WTC11 (cell line): ENCODE results near the gene RPL12. TPM values are rescaled to one million over a fixed set of nuclear protein-coding genes. Genes with fewer than 3 reads are reported as not detected.

Experiments
- ATAC-seq: fragments of 200-7000 bp; cut with Tn5 transposase; 2 replicates; pipeline ENCODE4 v1.10.0; 2021; ENCODE audit warnings: mild to moderate bottlenecking, moderate library complexity
- CTCF ChIA-PET: fragments of 300-600 bp; sonication (Branson Sonifier 250); formaldehyde crosslinking; loops from one replicate; lab custom pipeline; 2021; ENCODE audit warnings: antibody characterized with exemption; lab: Charles Lee
- POLR2A ChIA-PET: fragments of 350-600 bp; sonication (Branson Sonifier 250); formaldehyde crosslinking; loops from one replicate; lab custom pipeline; 2021; ENCODE audit warnings: antibody characterized with exemption; lab: Charles Lee
- DNase-seq: peaks from one replicate; pipeline ENCODE4 v3.0.0; 2021; ENCODE audit warnings: low spot score
- H3K27ac Mint-ChIP-seq: 2 replicates; pipeline ENCODE4 v1.8.0; 2021; ENCODE audit warnings: mixed read lengths
- H3K27me3 Mint-ChIP-seq: 2 replicates; pipeline ENCODE4 v1.8.0; 2021; ENCODE audit warnings: low read depth, mild to moderate bottlenecking, moderate library complexity, mixed read lengths
- H3K36me3 Mint-ChIP-seq: 2 replicates; pipeline ENCODE4 v1.8.0; 2021; ENCODE audit warnings: mixed read lengths
- H3K4me1 Mint-ChIP-seq: 2 replicates; pipeline ENCODE4 v1.8.0; 2022; ENCODE audit warnings: mixed read lengths
- H3K4me3 Mint-ChIP-seq: 2 replicates; pipeline ENCODE4 v1.8.0; 2021; ENCODE audit warnings: mild to moderate bottlenecking, moderate library complexity, mixed read lengths
- H3K9me3 Mint-ChIP-seq: 2 replicates; pipeline ENCODE4 v1.8.0; 2021; ENCODE audit warnings: mixed read lengths
- CBFB ChIP-seq: sonication (generic); formaldehyde crosslinking; IDR thresholded peaks from 2 replicates; pipeline ENCODE4 v1.8.1; 2022; ENCODE audit warnings: mild to moderate bottlenecking, low read depth, missing genetic modification reagents
- EMX1 ChIP-seq: fragments of 250-450 bp; sonication (Bioruptor Pico); IDR thresholded peaks from 2 replicates; pipeline ENCODE4 v1.8.0; 2021; ENCODE audit warnings: mild to moderate bottlenecking
- FOXP1 ChIP-seq: sonication (generic); formaldehyde crosslinking; IDR thresholded peaks from 2 replicates; pipeline ENCODE4 v1.8.0; 2022; ENCODE audit warnings: missing genetic modification reagents, mild to moderate bottlenecking, moderate library complexity, borderline replicate concordance
- SMAD3 ChIP-seq: sonication (generic); formaldehyde crosslinking; IDR thresholded peaks from 2 replicates; pipeline ENCODE4 v1.8.0; 2022; ENCODE audit warnings: missing genetic modification reagents, mild to moderate bottlenecking, borderline replicate concordance
- TEAD1 ChIP-seq: sonication (generic); formaldehyde crosslinking; IDR thresholded peaks from 2 replicates; pipeline ENCODE4 v1.8.0; 2022; ENCODE audit warnings: mild to moderate bottlenecking, missing genetic modification reagents
- ZNF232 ChIP-seq: sonication (generic); formaldehyde crosslinking; IDR thresholded peaks from 2 replicates; pipeline ENCODE4 v1.8.0; 2022; ENCODE audit warnings: mild to moderate bottlenecking, missing genetic modification reagents
- ZNF317 ChIP-seq: sonication (generic); formaldehyde crosslinking; IDR thresholded peaks from 2 replicates; pipeline ENCODE4 v1.8.1; 2023; ENCODE audit warnings: low read depth, mild to moderate bottlenecking, moderate library complexity, missing genetic modification reagents, borderline replicate concordance
- total RNA-seq: library from RNA; stranded (reverse); gene quantifications from 3 replicates; pipeline ENCODE4 v1.2.3, GENCODE V29; 2021
- TF ChIP-seq, protein P1 (sequence below): fragments of 250-450 bp; sonication (Bioruptor Pico); conservative IDR thresholded peaks from 2 replicates; pipeline ENCODE4 v1.9.0; 2021; ENCODE audit warnings: mild to moderate bottlenecking
- TF ChIP-seq, protein P2 (sequence below): fragments of 250-450 bp; sonication (Bioruptor Pico); IDR thresholded peaks from 2 replicates; pipeline ENCODE4 v1.9.0; 2021; ENCODE audit warnings: mild to moderate bottlenecking, borderline replicate concordance
- TF ChIP-seq, protein P3 (sequence below): fragments of 200-600 bp; IDR thresholded peaks from 2 replicates; pipeline ENCODE4 v1.8.0; 2022; ENCODE audit warnings: antibody characterized with exemption
- TF ChIP-seq, protein P4 (sequence below): sonication (generic); formaldehyde crosslinking; IDR thresholded peaks from 2 replicates; pipeline ENCODE4 v1.8.0; 2022; ENCODE audit warnings: mild to moderate bottlenecking, missing genetic modification reagents
- TF ChIP-seq, protein P5 (sequence below): fragments of 250-450 bp; sonication (Bioruptor Pico); IDR thresholded peaks from 2 replicates; pipeline ENCODE4 v1.8.0; 2021; ENCODE audit warnings: mild to moderate bottlenecking
- TF ChIP-seq, protein P6 (sequence below): sonication (generic); formaldehyde crosslinking; IDR thresholded peaks from 2 replicates; pipeline ENCODE4 v1.8.1; 2023; ENCODE audit warnings: mild to moderate bottlenecking, missing genetic modification reagents, moderate library complexity

The RPL12 gene
- total RNA-seq, 1 experiment from 2014 or later, result 1,902 TPM

DNA sequence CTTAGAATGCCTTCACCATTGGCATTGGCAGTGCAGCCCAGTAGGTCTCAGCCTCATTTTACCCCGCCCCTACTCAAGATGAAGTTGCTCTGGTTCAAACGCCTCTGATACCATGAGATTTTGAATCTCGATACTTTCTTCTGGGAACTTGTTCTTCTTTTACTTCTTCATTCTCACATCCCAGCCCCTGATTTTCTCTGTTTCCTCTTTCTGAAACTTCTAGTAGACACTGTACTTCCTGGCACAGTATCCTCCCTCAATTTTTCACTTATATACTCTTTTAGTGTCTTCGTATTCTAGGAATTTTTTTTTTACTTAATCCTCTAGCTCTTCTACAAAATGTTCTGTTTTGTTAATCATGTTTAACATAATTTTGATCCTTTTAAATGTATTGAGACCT lies 40.1 kb downstream of the RPL12 start:
- Mint-ChIP-seq H3K27me3 (no peaks in the 10 kb centered on the region), H3K9me3 (no peaks in the 10 kb centered on the region), H3K27ac (no peak overlapping the region), H3K36me3 (0 out of 2 replicates have a peak, but pooled peaks cover 4% of the 10 kb centered on the region), H3K4me1 (no peaks in the 10 kb centered on the region), H3K4me3 (no peak overlapping the region)
- ATAC-seq, result no peak
- no peak for DNase-seq
- POLR2A ChIA-PET, result interaction anchor here (0.7 kb wide), 1 partner anchor 12 kb away, joined by 7 read pairs; no protein-coding TSS in a partner anchor
- TF ChIP-seq TEAD1 (CRISPR knock-in tag) (no peak), SMAD3 (CRISPR knock-in tag) (no peak), FOXP1 (CRISPR knock-in tag) (no peak), EMX1 (CRISPR knock-in tag) (no peak)
- TF ChIP-seq, protein P1, sequence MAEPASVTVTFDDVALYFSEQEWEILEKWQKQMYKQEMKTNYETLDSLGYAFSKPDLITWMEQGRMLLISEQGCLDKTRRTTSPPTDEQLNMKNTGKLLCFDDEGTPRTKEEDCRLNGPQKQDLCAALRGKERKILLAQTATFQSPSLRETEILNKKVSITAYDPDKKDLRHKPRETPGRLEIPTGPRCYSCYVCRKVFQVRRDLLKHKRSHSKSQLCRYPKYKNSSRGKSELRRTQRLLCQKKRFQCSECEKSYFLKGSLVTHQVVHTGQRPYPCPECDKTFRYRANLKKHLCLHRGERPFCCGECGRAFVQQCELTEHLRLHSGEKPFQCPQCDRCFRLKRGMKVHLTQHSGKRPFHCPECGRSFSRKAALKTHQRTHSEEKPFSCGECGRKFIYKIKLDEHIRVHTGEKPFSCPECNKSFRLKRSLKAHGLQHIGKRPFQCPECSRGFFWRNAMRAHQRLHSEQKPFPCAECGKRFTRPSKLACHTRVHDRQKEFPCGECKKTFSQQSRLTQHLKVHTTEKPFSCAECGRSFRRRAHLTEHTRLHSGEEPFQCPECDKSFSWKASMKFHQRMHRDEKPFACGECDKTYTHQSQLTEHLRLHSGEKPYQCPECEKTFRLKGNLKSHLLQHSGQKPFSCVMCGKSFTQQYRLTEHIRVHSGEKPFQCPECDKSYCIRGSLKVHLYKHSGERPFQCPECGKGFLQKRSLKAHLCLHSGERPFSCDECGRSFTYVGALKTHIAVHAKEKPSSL, result no peak
- TF ChIP-seq, protein P2, sequence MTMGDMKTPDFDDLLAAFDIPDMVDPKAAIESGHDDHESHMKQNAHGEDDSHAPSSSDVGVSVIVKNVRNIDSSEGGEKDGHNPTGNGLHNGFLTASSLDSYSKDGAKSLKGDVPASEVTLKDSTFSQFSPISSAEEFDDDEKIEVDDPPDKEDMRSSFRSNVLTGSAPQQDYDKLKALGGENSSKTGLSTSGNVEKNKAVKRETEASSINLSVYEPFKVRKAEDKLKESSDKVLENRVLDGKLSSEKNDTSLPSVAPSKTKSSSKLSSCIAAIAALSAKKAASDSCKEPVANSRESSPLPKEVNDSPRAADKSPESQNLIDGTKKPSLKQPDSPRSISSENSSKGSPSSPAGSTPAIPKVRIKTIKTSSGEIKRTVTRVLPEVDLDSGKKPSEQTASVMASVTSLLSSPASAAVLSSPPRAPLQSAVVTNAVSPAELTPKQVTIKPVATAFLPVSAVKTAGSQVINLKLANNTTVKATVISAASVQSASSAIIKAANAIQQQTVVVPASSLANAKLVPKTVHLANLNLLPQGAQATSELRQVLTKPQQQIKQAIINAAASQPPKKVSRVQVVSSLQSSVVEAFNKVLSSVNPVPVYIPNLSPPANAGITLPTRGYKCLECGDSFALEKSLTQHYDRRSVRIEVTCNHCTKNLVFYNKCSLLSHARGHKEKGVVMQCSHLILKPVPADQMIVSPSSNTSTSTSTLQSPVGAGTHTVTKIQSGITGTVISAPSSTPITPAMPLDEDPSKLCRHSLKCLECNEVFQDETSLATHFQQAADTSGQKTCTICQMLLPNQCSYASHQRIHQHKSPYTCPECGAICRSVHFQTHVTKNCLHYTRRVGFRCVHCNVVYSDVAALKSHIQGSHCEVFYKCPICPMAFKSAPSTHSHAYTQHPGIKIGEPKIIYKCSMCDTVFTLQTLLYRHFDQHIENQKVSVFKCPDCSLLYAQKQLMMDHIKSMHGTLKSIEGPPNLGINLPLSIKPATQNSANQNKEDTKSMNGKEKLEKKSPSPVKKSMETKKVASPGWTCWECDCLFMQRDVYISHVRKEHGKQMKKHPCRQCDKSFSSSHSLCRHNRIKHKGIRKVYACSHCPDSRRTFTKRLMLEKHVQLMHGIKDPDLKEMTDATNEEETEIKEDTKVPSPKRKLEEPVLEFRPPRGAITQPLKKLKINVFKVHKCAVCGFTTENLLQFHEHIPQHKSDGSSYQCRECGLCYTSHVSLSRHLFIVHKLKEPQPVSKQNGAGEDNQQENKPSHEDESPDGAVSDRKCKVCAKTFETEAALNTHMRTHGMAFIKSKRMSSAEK (CRISPR knock-in tag), result no peak
- CTCF ChIA-PET, result no interaction called here

DNA sequence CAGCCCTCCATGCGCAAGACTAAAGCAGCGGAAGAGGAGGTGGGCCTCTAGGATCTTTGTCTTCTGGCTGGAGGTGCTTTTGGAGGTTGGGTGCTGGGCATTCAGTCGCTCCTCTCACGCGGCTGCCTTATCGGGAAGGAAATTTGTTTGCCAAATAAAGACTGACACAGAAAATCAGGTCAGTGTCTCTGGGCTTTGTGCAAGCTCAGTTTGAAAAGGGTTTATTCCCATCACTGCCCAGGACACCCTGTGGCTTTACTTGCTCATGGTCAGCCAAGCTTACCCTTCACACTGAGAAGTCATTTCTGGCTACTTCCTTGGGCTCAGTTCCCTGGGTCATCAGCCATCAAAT lies 43.7 kb downstream of the RPL12 start:
- ChIA-PET CTCF (interaction anchor here (1.2 to 1.5 kb wide), 2 partner anchors 10 to 183 kb away, joined by 3 to 4 read pairs; no protein-coding TSS in a partner anchor), POLR2A (interaction anchor here (0.6 to 0.7 kb wide), 2 partner anchors 10 to 505 kb away, joined by 3 read pairs; partner anchors contain the start of gene SLC2A8)
- H3K27ac Mint-ChIP-seq, result peak overlapping the region; percentile 65; the same call in 1 of the 2 replicates
- TF ChIP-seq, protein P3, sequence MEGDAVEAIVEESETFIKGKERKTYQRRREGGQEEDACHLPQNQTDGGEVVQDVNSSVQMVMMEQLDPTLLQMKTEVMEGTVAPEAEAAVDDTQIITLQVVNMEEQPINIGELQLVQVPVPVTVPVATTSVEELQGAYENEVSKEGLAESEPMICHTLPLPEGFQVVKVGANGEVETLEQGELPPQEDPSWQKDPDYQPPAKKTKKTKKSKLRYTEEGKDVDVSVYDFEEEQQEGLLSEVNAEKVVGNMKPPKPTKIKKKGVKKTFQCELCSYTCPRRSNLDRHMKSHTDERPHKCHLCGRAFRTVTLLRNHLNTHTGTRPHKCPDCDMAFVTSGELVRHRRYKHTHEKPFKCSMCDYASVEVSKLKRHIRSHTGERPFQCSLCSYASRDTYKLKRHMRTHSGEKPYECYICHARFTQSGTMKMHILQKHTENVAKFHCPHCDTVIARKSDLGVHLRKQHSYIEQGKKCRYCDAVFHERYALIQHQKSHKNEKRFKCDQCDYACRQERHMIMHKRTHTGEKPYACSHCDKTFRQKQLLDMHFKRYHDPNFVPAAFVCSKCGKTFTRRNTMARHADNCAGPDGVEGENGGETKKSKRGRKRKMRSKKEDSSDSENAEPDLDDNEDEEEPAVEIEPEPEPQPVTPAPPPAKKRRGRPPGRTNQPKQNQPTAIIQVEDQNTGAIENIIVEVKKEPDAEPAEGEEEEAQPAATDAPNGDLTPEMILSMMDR, result no peak
- TF ChIP-seq, protein P2 (CRISPR knock-in tag), result no peak
- TF ChIP-seq FOXP1 (CRISPR knock-in tag), result no peak
- TF ChIP-seq, protein P1, result no peak
- TF ChIP-seq, protein P4, sequence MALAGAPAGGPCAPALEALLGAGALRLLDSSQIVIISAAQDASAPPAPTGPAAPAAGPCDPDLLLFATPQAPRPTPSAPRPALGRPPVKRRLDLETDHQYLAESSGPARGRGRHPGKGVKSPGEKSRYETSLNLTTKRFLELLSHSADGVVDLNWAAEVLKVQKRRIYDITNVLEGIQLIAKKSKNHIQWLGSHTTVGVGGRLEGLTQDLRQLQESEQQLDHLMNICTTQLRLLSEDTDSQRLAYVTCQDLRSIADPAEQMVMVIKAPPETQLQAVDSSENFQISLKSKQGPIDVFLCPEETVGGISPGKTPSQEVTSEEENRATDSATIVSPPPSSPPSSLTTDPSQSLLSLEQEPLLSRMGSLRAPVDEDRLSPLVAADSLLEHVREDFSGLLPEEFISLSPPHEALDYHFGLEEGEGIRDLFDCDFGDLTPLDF (CRISPR knock-in tag), result no peak
- no peak for TF ChIP-seq ZNF317 (CRISPR knock-in tag)
- no peak for TF ChIP-seq ZNF232 (CRISPR knock-in tag)
- no peak for TF ChIP-seq CBFB (CRISPR knock-in tag)
- TF ChIP-seq, protein P5, sequence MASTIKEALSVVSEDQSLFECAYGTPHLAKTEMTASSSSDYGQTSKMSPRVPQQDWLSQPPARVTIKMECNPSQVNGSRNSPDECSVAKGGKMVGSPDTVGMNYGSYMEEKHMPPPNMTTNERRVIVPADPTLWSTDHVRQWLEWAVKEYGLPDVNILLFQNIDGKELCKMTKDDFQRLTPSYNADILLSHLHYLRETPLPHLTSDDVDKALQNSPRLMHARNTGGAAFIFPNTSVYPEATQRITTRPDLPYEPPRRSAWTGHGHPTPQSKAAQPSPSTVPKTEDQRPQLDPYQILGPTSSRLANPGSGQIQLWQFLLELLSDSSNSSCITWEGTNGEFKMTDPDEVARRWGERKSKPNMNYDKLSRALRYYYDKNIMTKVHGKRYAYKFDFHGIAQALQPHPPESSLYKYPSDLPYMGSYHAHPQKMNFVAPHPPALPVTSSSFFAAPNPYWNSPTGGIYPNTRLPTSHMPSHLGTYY (CRISPR knock-in tag), result no peak
- TF ChIP-seq, protein P6, sequence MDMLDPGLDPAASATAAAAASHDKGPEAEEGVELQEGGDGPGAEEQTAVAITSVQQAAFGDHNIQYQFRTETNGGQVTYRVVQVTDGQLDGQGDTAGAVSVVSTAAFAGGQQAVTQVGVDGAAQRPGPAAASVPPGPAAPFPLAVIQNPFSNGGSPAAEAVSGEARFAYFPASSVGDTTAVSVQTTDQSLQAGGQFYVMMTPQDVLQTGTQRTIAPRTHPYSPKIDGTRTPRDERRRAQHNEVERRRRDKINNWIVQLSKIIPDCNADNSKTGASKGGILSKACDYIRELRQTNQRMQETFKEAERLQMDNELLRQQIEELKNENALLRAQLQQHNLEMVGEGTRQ (CRISPR knock-in tag), result no peak

More for the DNA sequence above, 43.7 kb downstream of the RPL12 start:
- Mint-ChIP-seq H3K4me1 (no peaks in the 10 kb centered on the region), H3K4me3 (no peak overlapping the region), H3K9me3 (no peaks in the 10 kb centered on the region), H3K27me3 (no peaks in the 10 kb centered on the region), H3K36me3 (peaks cover 7% of the 10 kb centered on the region; the same call in 1 of the 2 replicates)
- DNase-seq (no peak), ATAC-seq (no peak)
